GM18502 (cell line): ENCODE results near the gene LYSET.
"Not testable (repeated sequence)": the region's sequence is repeated elsewhere in the genome, so short reads cannot be mapped to it uniquely, and the experiment has no call there.

Experiments used
- ATAC-seq: cut with Tn5 transposase; IDR thresholded peaks from one replicate; pipeline ENCODE4 v1.9.1; 2021; ENCODE audit warnings: mild to moderate bottlenecking; ENCODE audit not compliant: unreplicated experiment, poor library complexity

Gene LYSET

GRCh38 chr14:93214598-93214997, 29.5 kb downstream of the LYSET start:
- ATAC-seq = no peak

- ATAC-seq = no peak
Measured at GRCh38 chr14:93219103-93219726, 34.1 kb downstream of the LYSET start.

GRCh38 chr14:93220509-93220908, 35.4 kb downstream of the LYSET start:
- no peak for ATAC-seq

- no peak for ATAC-seq
Measured at GRCh38 chr14:93223565-93223964, 38.4 kb downstream of the LYSET start.

GRCh38 chr14:93228550-93228949, 43.4 kb downstream of the LYSET start:
- ATAC-seq = no peak

- no peak for ATAC-seq
Measured at GRCh38 chr14:93230539-93230938, 45.4 kb downstream of the LYSET start.

- no peak for ATAC-seq
Measured at GRCh38 chr14:93231129-93231979, 46.2 kb downstream of the LYSET start.

- ATAC-seq = no peak
Measured at GRCh38 chr14:93232159-93232558, 47.0 kb downstream of the LYSET start.

GRCh38 chr14:93233078-93233477, 48.0 kb downstream of the LYSET start:
- ATAC-seq = not testable (repeated sequence)

- ATAC-seq = no peak
Measured at GRCh38 chr14:93234798-93235197, 49.7 kb downstream of the LYSET start.
